Measurements from ENCODE around the gene SLC12A6.
"Not testable (repeated sequence)": the region's sequence is repeated elsewhere in the genome, so short reads cannot be mapped to it uniquely, and the experiment has no call there.

Gene SLC12A6

GRCh38 chr15:34355241-34355640 lies 17.7 kb upstream of the SLC12A6 start:
- DNase-seq, result no peak

GRCh38 chr15:34354286-34354685 lies 16.7 kb upstream of the SLC12A6 start:
- no peak for DNase-seq

- no peak for DNase-seq
These were observed 16.0 kb upstream of the SLC12A6 start for GRCh38 chr15:34353627-34354026.

GRCh38 chr15:34352996-34353395 lies 15.4 kb upstream of the SLC12A6 start:
- not testable (repeated sequence) for DNase-seq

GRCh38 chr15:34349769-34350168 lies 12.2 kb upstream of the SLC12A6 start:
- no peak for DNase-seq

- DNase-seq, result no peak
These were observed 11.2 kb upstream of the SLC12A6 start for GRCh38 chr15:34348735-34349300.

GRCh38 chr15:34347951-34348638 lies 10.5 kb upstream of the SLC12A6 start:
- no peak for DNase-seq

GRCh38 chr15:34342737-34343575 lies 5.4 kb upstream of the SLC12A6 start, which contains the start of the genes NOP10 and NUTM1:
Gene NOP10 (minus strand): TSS chr15:34343136. CDS start chr15:34343073, 63 bp downstream.
Gene NUTM1 (plus strand): TSS chr15:34343315. CDS start chr15:34343697, 382 bp downstream.
- peak; percentile 88 for DNase-seq

- not testable (repeated sequence) for DNase-seq
These were observed 4.7 kb upstream of the SLC12A6 start for GRCh38 chr15:34342213-34342736.

- DNase-seq, result no peak
These were observed 4.0 kb upstream of the SLC12A6 start for GRCh38 chr15:34341381-34342212.

GRCh38 chr15:34339946-34340345 lies 2.4 kb upstream of the SLC12A6 start:
- no peak for DNase-seq

GRCh38 chr15:34338347-34338746 lies 766 bp upstream of the SLC12A6 start:
- no peak for DNase-seq

- DNase-seq, result no peak
These were observed 507 bp downstream of the SLC12A6 start for GRCh38 chr15:34336991-34337556.

- peak; percentile 65 for DNase-seq
These were observed 1.2 kb downstream of the SLC12A6 start for GRCh38 chr15:34336231-34336990.

GRCh38 chr15:34335176-34336032 lies 2.2 kb downstream of the SLC12A6 start:
- DNase-seq, result peak; percentile 64

- DNase-seq, result no peak
These were observed 2.9 kb downstream of the SLC12A6 start for GRCh38 chr15:34334672-34335071.

GRCh38 chr15:34332553-34333120 lies 4.9 kb downstream of the SLC12A6 start:
- no peak for DNase-seq

GRCh38 chr15:34331809-34332208 lies 5.8 kb downstream of the SLC12A6 start:
- DNase-seq, result no peak

- no peak for DNase-seq
These were observed 7.3 kb downstream of the SLC12A6 start for GRCh38 chr15:34330279-34330678.

GRCh38 chr15:34329006-34329405 lies 8.6 kb downstream of the SLC12A6 start:
- no peak for DNase-seq

Measured in KG1 (cell line).